ENCODE measurements around the gene SLC19A1. TPM values are rescaled to one million over a fixed set of nuclear protein-coding genes. Genes with fewer than 3 reads are reported as not detected.

The SLC19A1 gene
- total RNA-seq, 4 donors from 2014 or later, result 2.8 to 10.0 (median 6.6) TPM

DNA sequence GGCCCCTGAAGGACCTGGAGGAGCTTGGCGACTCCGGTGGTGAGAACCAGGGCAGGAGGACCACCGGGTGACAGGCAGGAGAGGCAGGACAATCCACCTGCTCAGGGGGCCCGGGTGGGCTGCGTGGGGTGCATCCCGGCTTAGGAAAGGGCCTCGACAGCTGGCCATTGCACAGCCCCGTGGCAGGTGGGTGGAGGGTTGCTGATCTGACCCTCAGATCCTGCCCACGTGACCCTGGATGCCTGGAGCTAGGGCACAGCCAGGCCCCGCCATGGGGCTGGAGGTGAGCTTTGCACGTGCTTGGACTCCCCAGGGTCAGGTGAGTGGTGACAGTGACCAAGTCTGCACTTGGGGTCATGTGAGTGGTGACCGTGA, 35.5 kb upstream of the SLC19A1 start:
- no peak for DNase-seq (ENCODE audit: extremely low spot score)
- Histone ChIP-seq H3K4me1 (no peaks in the 10 kb centered on the region), H3K36me3 (no peaks in the 10 kb centered on the region), H3K4me3 (no peak overlapping the region), H3K9me3 (no peaks in the 10 kb centered on the region), H3K27me3 (peaks cover 0 to 57% (median 0%) of the 10 kb centered on the region in 4 donors), H3K27ac (replicated peaks in 1 of 4) (no peak overlapping the region)
- WGBS, result 95% methylated on average over 6 of the region's 12 CpGs
- intact Hi-C loops (cut with DNase I), result no loop called here
- TF ChIP-seq POLR2AphosphoS5 (IDR thresholded peaks at IDR 0.05), result no peak
- TF ChIP-seq, protein P1, sequence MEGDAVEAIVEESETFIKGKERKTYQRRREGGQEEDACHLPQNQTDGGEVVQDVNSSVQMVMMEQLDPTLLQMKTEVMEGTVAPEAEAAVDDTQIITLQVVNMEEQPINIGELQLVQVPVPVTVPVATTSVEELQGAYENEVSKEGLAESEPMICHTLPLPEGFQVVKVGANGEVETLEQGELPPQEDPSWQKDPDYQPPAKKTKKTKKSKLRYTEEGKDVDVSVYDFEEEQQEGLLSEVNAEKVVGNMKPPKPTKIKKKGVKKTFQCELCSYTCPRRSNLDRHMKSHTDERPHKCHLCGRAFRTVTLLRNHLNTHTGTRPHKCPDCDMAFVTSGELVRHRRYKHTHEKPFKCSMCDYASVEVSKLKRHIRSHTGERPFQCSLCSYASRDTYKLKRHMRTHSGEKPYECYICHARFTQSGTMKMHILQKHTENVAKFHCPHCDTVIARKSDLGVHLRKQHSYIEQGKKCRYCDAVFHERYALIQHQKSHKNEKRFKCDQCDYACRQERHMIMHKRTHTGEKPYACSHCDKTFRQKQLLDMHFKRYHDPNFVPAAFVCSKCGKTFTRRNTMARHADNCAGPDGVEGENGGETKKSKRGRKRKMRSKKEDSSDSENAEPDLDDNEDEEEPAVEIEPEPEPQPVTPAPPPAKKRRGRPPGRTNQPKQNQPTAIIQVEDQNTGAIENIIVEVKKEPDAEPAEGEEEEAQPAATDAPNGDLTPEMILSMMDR (IDR thresholded peaks at IDR 0.05), result no peak
- TF ChIP-seq POLR2A (IDR thresholded peaks at IDR 0.05; ENCODE audit: low read depth), result no peak
- TF ChIP-seq EP300 (IDR thresholded peaks at IDR 0.05), result no peak

DNA sequence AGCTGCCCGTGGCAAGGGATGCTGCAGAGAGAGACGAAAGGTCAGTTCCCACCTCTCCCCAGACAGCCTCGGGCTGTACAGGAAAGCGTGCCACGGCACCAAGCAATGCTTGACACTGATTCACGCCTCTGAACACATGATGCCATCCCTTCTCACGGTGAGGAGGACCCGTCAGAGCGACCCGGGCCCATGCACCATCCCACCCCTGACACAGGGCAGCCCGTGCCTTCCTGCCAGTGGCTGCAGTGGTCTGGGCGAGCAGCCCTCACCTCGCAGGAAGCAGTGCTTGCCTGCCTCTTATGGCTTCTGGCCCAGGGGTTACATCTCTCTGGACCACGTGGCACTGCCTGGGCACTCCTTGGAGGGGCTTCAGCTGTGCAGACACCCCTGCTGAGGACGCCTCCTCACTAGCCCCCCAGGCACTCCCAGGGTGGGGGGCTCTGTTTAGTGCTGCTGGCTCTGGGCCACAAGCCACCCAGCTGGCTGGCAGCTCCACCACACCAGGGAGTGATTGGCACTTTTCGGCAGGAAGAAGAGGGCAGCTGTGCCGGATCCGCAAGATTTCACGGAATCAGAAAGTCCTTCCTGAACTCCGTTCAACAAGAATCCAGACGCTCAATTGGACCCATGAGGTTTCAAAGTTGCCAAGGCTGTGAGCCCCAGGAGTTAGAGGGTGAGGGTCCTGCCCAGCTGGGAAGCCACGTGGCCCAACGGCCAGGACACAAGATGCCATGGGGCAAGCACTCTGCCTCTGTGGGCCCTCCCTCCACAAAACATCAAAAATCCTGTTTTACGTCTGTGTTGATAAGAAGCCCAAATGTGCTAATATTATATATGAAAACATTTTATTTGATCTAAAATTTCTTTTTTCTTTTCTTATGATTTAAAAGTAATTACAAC, 34.8 kb upstream of the SLC19A1 start:
- Histone ChIP-seq H3K36me3 (no peaks in the 10 kb centered on the region), H3K9me3 (no peaks in the 10 kb centered on the region), H3K27me3 (peaks cover 0 to 57% (median 0%) of the 10 kb centered on the region in 4 donors), H3K4me1 (peaks cover 0 to 3% (median under 1%) of the 10 kb centered on the region in 4 donors), H3K27ac (replicated peaks in 1 of 4) (no peak overlapping the region), H3K4me3 (no peak overlapping the region)
- 65% methylated on average over 16 of the region's 24 CpGs for WGBS
- intact Hi-C loops (cut with DNase I), result no loop called here
- no peak for TF ChIP-seq POLR2A (IDR thresholded peaks at IDR 0.05; ENCODE audit: low read depth)
- TF ChIP-seq, protein P1 (IDR thresholded peaks at IDR 0.05), result no peak
- TF ChIP-seq EP300 (IDR thresholded peaks at IDR 0.05), result no peak
- TF ChIP-seq POLR2AphosphoS5 (IDR thresholded peaks at IDR 0.05), result no peak
- DNase-seq (ENCODE audit: extremely low spot score), result no peak

DNA sequence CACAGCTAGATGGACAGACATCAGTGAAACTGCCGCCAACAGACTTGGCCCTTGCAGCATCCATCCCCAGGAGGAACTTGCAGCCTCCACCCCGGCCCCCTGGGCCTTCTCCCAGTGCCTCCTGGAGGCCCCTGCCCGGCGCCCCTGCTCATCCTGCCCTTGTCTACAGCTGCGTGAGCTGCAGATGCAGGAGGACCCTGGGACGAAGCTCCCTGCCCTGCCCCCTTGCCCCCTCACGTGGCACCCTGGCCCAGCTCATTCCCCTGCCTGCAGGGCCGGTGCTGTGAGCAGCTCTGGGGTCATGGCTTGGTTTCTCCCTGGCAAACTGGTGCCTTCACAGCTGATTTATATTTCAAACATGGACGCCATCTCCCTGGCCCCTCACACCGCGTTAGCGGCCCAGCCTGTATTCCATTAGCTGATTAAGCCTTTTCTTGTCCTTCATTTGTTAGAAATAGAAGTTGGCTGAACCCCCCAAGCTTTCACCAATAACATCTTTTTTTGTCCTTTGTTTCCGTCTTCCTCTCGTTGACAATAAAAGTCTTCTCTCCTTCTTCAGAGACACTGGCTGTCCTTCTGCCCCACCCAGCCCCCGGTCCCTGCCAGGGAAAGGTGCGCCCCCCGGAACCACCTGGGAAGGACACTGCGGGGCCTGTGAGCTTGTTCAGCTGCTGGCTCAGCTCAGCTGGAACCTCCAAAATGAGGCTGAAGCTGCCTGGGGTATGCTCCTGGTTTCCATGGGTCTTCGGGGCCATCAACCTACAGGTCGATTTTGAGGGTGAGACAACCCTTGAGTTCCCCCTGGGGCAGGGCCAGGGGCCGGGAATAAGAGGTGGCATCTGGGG, 34.0 kb upstream of the SLC19A1 start:
- no peak for DNase-seq (ENCODE audit: extremely low spot score)
- TF ChIP-seq POLR2A (IDR thresholded peaks at IDR 0.05; ENCODE audit: low read depth) (no peak), POLR2AphosphoS5 (IDR thresholded peaks at IDR 0.05) (no peak), EP300 (IDR thresholded peaks at IDR 0.05) (no peak)
- TF ChIP-seq, protein P1 (IDR thresholded peaks at IDR 0.05), result no peak
- no peak overlapping the region for H3K27ac ChIP-seq (replicated peaks in 1 of 4)
- H3K27me3 ChIP-seq, result peaks cover 0 to 49% (median 0%) of the 10 kb centered on the region in 4 donors
- H3K9me3 ChIP-seq, result no peaks in the 10 kb centered on the region
- no peaks in the 10 kb centered on the region for H3K36me3 ChIP-seq
- peaks cover 0 to 11% (median 10%) of the 10 kb centered on the region in 4 donors for H3K4me1 ChIP-seq
- 88% methylated on average over 13 of the region's 21 CpGs for WGBS
- intact Hi-C loops (cut with DNase I), result no loop called here
- no peak overlapping the region for H3K4me3 ChIP-seq

DNA sequence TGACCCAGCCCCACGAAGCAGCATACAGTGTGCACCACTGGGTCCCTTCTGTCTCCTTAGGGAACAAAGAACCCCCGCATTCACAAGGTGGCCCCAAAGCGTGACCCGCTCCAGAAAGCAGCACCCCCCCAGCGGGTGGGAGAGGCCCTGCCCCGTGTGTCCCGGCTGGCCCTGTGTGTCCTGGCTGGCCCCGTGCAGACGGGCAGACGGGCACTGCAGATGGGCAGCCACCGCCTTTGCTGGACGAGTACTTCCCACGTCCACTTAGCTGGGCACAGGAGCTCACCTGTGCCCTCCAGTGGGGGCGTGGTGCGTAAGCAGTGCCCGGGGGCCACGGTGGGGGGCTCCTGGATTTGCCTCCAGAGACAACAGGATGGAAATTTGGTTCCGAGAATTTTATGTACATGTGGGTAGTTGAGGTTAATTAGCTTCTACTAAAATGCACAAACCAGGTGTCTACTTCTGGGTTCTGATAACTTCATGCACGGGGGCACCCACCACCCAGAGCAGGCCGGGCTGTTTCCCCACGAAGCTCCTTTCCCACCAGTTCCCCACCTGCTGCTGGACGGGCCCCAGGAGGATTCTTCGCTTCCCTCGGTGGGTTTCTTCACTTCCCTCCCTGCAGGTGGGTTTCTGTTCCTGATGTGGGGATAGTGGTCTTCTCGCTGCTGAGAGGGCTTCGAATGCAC, 33.2 kb upstream of the SLC19A1 start:
- no peak for DNase-seq (ENCODE audit: extremely low spot score)
- peaks cover 0 to 19% (median 17%) of the 10 kb centered on the region in 4 donors for H3K4me1 ChIP-seq
- TF ChIP-seq POLR2AphosphoS5 (IDR thresholded peaks at IDR 0.05) (no peak), EP300 (IDR thresholded peaks at IDR 0.05) (no peak), POLR2A (IDR thresholded peaks at IDR 0.05; ENCODE audit: low read depth) (no peak)
- TF ChIP-seq, protein P1 (IDR thresholded peaks at IDR 0.05), result no peak

More for the DNA sequence above, 33.2 kb upstream of the SLC19A1 start:
- H3K27ac ChIP-seq (replicated peaks in 1 of 4), result no peak overlapping the region
- 85% methylated on average over 14 of the region's 26 CpGs for WGBS
- H3K9me3 ChIP-seq, result no peaks in the 10 kb centered on the region
- intact Hi-C loops (cut with DNase I), result no loop called here
- H3K36me3 ChIP-seq, result no peaks in the 10 kb centered on the region
- H3K4me3 ChIP-seq, result no peak overlapping the region
- peaks cover 0 to 42% (median 0%) of the 10 kb centered on the region in 4 donors for H3K27me3 ChIP-seq
